ENCODE measurements around the gene AGBL4.

- TF ChIP-seq ZEB2 (tag by site-specific recombination; IDR thresholded peaks at IDR 0.05) (no peak), CTCF (tag by site-specific recombination; IDR thresholded peaks at IDR 0.05) (no peak), ZNF175 (tag by site-specific recombination; IDR thresholded peaks at IDR 0.05) (no peak), ZNF548 (tag by site-specific recombination; IDR thresholded peaks at IDR 0.05) (no peak), HIC1 (tag by site-specific recombination; IDR thresholded peaks at IDR 0.05) (no peak), ZNF121 (tag by site-specific recombination; IDR thresholded peaks at IDR 0.05) (no peak), ZNF26 (tag by site-specific recombination; IDR thresholded peaks at IDR 0.05) (no peak), REST (tag by site-specific recombination; IDR thresholded peaks at IDR 0.05) (no peak), YY2 (tag by site-specific recombination; IDR thresholded peaks at IDR 0.05) (no peak), ZNF549 (tag by site-specific recombination; IDR thresholded peaks at IDR 0.05) (no peak), ZBTB26 (tag by site-specific recombination; optimal IDR thresholded peaks at IDR 0.05) (no peak), ZNF292 (tag by site-specific recombination; IDR thresholded peaks at IDR 0.05; ENCODE audit: borderline replicate concordance, low read depth) (no peak)
- TF ChIP-seq, protein P1, sequence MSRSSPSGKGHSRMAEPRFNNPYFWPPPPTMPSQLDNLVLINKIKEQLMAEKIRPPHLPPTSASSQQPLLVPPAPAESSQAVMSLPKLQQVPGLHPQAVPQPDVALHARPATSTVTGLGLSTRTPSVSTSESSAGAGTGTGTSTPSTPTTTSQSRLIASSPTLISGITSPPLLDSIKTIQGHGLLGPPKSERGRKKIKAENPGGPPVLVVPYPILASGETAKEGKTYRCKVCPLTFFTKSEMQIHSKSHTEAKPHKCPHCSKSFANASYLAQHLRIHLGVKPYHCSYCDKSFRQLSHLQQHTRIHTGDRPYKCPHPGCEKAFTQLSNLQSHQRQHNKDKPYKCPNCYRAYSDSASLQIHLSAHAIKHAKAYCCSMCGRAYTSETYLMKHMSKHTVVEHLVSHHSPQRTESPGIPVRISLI (tag by site-specific recombination; IDR thresholded peaks at IDR 0.05): no peak
- TF ChIP-seq, protein P2, sequence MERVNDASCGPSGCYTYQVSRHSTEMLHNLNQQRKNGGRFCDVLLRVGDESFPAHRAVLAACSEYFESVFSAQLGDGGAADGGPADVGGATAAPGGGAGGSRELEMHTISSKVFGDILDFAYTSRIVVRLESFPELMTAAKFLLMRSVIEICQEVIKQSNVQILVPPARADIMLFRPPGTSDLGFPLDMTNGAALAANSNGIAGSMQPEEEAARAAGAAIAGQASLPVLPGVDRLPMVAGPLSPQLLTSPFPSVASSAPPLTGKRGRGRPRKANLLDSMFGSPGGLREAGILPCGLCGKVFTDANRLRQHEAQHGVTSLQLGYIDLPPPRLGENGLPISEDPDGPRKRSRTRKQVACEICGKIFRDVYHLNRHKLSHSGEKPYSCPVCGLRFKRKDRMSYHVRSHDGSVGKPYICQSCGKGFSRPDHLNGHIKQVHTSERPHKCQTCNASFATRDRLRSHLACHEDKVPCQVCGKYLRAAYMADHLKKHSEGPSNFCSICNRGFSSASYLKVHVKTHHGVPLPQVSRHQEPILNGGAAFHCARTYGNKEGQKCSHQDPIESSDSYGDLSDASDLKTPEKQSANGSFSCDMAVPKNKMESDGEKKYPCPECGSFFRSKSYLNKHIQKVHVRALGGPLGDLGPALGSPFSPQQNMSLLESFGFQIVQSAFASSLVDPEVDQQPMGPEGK (tag by site-specific recombination; IDR thresholded peaks at IDR 0.05): no peak
Measured at GRCh38 chr1:48560116-48560515, 1463.6 kb downstream of the AGBL4 start.

Measured in HEK293 (cell line).